H9 (cell line): ENCODE results near the gene AVPR2. TPM values are rescaled to one million over a fixed set of nuclear protein-coding genes. Genes with fewer than 3 reads are reported as not detected.

Source experiments
- DNase-seq: peaks from one replicate; pipeline ENCODE4 v3.0.0-alpha.2; 2017
- H2AFZ ChIP-seq: one replicate; pipeline ENCODE4 v1.6.1; 2013; ENCODE audit warnings: mild to moderate bottlenecking, low read length, control low read depth, moderate library complexity
- H2AK5ac ChIP-seq: 2 replicates; pipeline ENCODE4 v1.6.1; 2013; ENCODE audit warnings: low read length, control low read depth, mixed read lengths; ENCODE audit not compliant: insufficient read length
- H2BK120ac ChIP-seq: one replicate; pipeline ENCODE4 v1.6.1; 2013; ENCODE audit warnings: low read depth, mild to moderate bottlenecking, low read length, control low read depth, inconsistent platforms; ENCODE audit not compliant: poor library complexity, severe bottlenecking
- H2BK12ac ChIP-seq: 2 replicates; pipeline ENCODE4 v1.6.1; 2013; ENCODE audit warnings: low read length, control low read depth, mixed read lengths, low read depth; ENCODE audit not compliant: insufficient read length
- H2BK15ac ChIP-seq: 2 replicates; pipeline ENCODE4 v1.6.1; 2013; ENCODE audit warnings: low read depth, low read length, control low read depth
- H2BK20ac ChIP-seq: one replicate; pipeline ENCODE4 v1.6.1; 2013; ENCODE audit warnings: low read depth, mild to moderate bottlenecking, low read length, control low read depth, inconsistent platforms; ENCODE audit not compliant: poor library complexity, severe bottlenecking
- H2BK5ac ChIP-seq: 2 replicates; pipeline ENCODE4 v1.6.1; 2013; ENCODE audit warnings: low read length, control low read depth, mixed read lengths; ENCODE audit not compliant: insufficient read length
- H3K14ac ChIP-seq: 2 replicates; pipeline ENCODE4 v1.6.1; 2013; ENCODE audit warnings: low read length, control low read depth; ENCODE audit not compliant: insufficient read depth
- H3K18ac ChIP-seq: 2 replicates; pipeline ENCODE4 v1.6.1; 2013; ENCODE audit warnings: low read depth, mild to moderate bottlenecking, mixed read lengths, low read length, control low read depth; ENCODE audit not compliant: insufficient read length
- H3K23ac ChIP-seq: 2 replicates; pipeline ENCODE4 v1.6.1; 2013; ENCODE audit warnings: low read length, control low read depth, mixed read lengths, low read depth; ENCODE audit not compliant: insufficient read length
- H3K23me2 ChIP-seq: 2 replicates; pipeline ENCODE4 v1.6.1; 2013; ENCODE audit warnings: low read depth, mild to moderate bottlenecking, mixed read lengths, low read length, control low read depth; ENCODE audit not compliant: insufficient read length, poor library complexity, severe bottlenecking
- H3K27ac ChIP-seq: 2 replicates; pipeline ENCODE4 v1.5.1; 2013; ENCODE audit warnings: low read length, control low read depth, mixed read lengths, low read depth; ENCODE audit not compliant: insufficient read length
- H3K27me3 ChIP-seq: 2 replicates; pipeline ENCODE4 v1.6.1; 2013; ENCODE audit warnings: low read length, control low read depth, inconsistent platforms; ENCODE audit not compliant: insufficient read depth
- H3K4ac ChIP-seq: 2 replicates; pipeline ENCODE4 v1.6.1; 2013; ENCODE audit warnings: low read depth, mild to moderate bottlenecking, control low read depth, inconsistent platforms, low read length, moderate library complexity
- H3K4me1 ChIP-seq: 2 replicates; pipeline ENCODE4 v1.6.1; 2013; ENCODE audit warnings: low read length, control low read depth, inconsistent platforms; ENCODE audit not compliant: insufficient read depth
- H3K4me2 ChIP-seq: 2 replicates; pipeline ENCODE4 v1.6.1; 2013; ENCODE audit warnings: low read length, control low read depth, mixed read lengths; ENCODE audit not compliant: insufficient read length, insufficient read depth
- H3K56ac ChIP-seq: 2 replicates; pipeline ENCODE4 v1.6.1; 2013; ENCODE audit warnings: low read depth, mild to moderate bottlenecking, mixed read lengths, low read length, control low read depth; ENCODE audit not compliant: insufficient read length
- H3K79me1 ChIP-seq: 2 replicates; pipeline ENCODE4 v1.6.1; 2013; ENCODE audit warnings: low read depth, mild to moderate bottlenecking, moderate library complexity, low read length, control low read depth, inconsistent platforms; ENCODE audit not compliant: insufficient read depth, poor library complexity, severe bottlenecking
- H3K79me2 ChIP-seq: 2 replicates; pipeline ENCODE4 v1.6.1; 2013; ENCODE audit warnings: low read length, control low read depth, inconsistent platforms; ENCODE audit not compliant: insufficient read depth
- H3K9ac ChIP-seq: 2 replicates; pipeline ENCODE4 v1.6.1; 2013; ENCODE audit warnings: low read length, control low read depth, mixed read lengths; ENCODE audit not compliant: insufficient read length; ENCODE audit errors: extremely low read depth
- H3K9me3 ChIP-seq: one replicate; pipeline ENCODE4 v1.6.1; 2013; ENCODE audit warnings: low read depth, low read length, inconsistent platforms; ENCODE audit not compliant: control insufficient read depth
- H3T11ph ChIP-seq: one replicate; pipeline ENCODE4 v1.6.1; 2013; ENCODE audit warnings: mild to moderate bottlenecking, low read length, control low read depth, inconsistent platforms
- H4K20me1 ChIP-seq: one replicate; pipeline ENCODE4 v1.6.1; 2013; ENCODE audit not compliant: control insufficient read depth, insufficient read length, insufficient read depth
- H4K5ac ChIP-seq: 2 replicates; pipeline ENCODE4 v1.6.1; 2013; ENCODE audit warnings: low read depth, mild to moderate bottlenecking, mixed read lengths, low read length, control low read depth; ENCODE audit not compliant: insufficient read length
- H4K8ac ChIP-seq: replicated peaks from 2 replicates; pipeline ENCODE4 v1.6.1; 2013; ENCODE audit warnings: low read length, control low read depth, mixed read lengths, low read depth; ENCODE audit not compliant: insufficient read length
- H4K91ac ChIP-seq: 2 replicates; pipeline ENCODE4 v1.6.1; 2013; ENCODE audit warnings: low read depth, mild to moderate bottlenecking, moderate library complexity, mixed read lengths, low read length, control low read depth; ENCODE audit not compliant: insufficient read length
- H3K27ac Mint-ChIP-seq, 3 experiments: 2 replicates in 2 of 3; 3 replicates in 1 of 3; pipeline ENCODE4 v1.8.0; 2020 to 2021; ENCODE audit warnings: mixed read lengths in 3 of 3, mild to moderate bottlenecking in 1 of 3, moderate library complexity in 1 of 3
- H3K27me3 Mint-ChIP-seq: 2 replicates; pipeline ENCODE4 v1.8.0; 2021; ENCODE audit warnings: low read depth, mild to moderate bottlenecking, moderate library complexity, mixed read lengths
- H3K36me3 Mint-ChIP-seq, 3 experiments: 2 replicates in 2 of 3; 3 replicates in 1 of 3; pipeline ENCODE4 v1.8.0; 2020 to 2021; ENCODE audit warnings: low read depth in 3 of 3, mixed read lengths in 3 of 3; ENCODE audit not compliant: insufficient read depth in 1 of 3
- H3K4me1 Mint-ChIP-seq, 2 experiments: 2 replicates each; pipeline ENCODE4 v1.8.0; 2020; ENCODE audit warnings: mixed read lengths in 2 of 2
- H3K4me3 Mint-ChIP-seq, 2 experiments: 2 replicates in 1 of 2; 3 replicates in 1 of 2; pipeline ENCODE4 v1.8.0; 2020 to 2021; ENCODE audit warnings: mild to moderate bottlenecking in 2 of 2, mixed read lengths in 2 of 2, moderate library complexity in 1 of 2
- H3K9me3 Mint-ChIP-seq, 2 experiments: 2 replicates in 1 of 2; 3 replicates in 1 of 2; pipeline ENCODE4 v1.8.0; 2020; ENCODE audit warnings: mild to moderate bottlenecking in 2 of 2, mixed read lengths in 2 of 2, moderate library complexity in 1 of 2
- total RNA-seq: library from RNA; stranded (reverse); gene quantifications from 2 replicates; pipeline ENCODE4 v1.2.1, GENCODE V29; 2021
- TF ChIP-seq, protein P1 (sequence below): fragments of 200-600 bp; sonication (generic); conservative IDR thresholded peaks from 3 replicates; pipeline ENCODE4 v1.8.0; 2021; ENCODE audit warnings: antibody characterized with exemption, mild to moderate bottlenecking

AVPR2 gene
- total RNA-seq, 1 experiment from 2014 or later: not detected

DNA sequence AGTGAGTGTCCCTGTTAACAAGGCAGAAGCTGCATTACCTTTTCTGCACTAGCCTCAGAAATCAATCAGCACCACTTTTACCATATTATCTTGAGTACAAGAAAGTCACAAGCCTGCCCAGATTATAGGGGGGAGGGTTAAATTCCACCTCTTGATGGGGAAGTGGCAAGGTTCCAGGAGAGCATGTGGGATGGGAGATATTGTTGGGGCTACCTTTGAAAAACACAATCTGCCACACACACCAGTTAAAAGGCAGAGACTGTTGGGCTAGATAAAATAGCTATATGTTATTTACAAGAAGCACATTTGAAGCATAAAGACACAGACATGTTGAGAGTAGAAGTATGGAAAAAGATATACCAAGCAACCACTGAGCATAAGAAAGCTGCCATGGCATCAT, 6.6 kb upstream of the AVPR2 start:
- DNase-seq: no peak
- no peak overlapping the region for H2BK12ac ChIP-seq
- H3K79me2 ChIP-seq: no peaks in the 10 kb centered on the region
- H4K91ac ChIP-seq: no peak overlapping the region
- H3K9me3 ChIP-seq: peaks cover 14% of the 10 kb centered on the region
- no peak overlapping the region for H3K9ac ChIP-seq
- no peak overlapping the region for H2AK5ac ChIP-seq
- no peak overlapping the region for H2BK20ac ChIP-seq
- no peak overlapping the region for H2BK15ac ChIP-seq
- no peaks in the 10 kb centered on the region for H3K27me3 ChIP-seq
- no peak overlapping the region for H3K4ac ChIP-seq
- no peak overlapping the region for H2AFZ ChIP-seq
- Mint-ChIP-seq H3K9me3 (peaks cover 69 to 76% of the 10 kb centered on the region in 2 experiments), H3K4me3 (no peak overlapping the region), H3K27me3 (peaks cover 8% of the 10 kb centered on the region), H3K36me3 (peaks cover 0 to 3% (median 0%) of the 10 kb centered on the region in 3 experiments; a peak in 3 of 7 replicates), H3K27ac (no peak overlapping the region), H3K4me1 (peaks cover 7 to 16% of the 10 kb centered on the region in 2 experiments)
- no peak overlapping the region for H3K14ac ChIP-seq
- no peaks in the 10 kb centered on the region for H3K4me1 ChIP-seq
- no peak overlapping the region for H3K18ac ChIP-seq
- H2BK120ac ChIP-seq: no peak overlapping the region
- no peak overlapping the region for H2BK5ac ChIP-seq
- TF ChIP-seq, protein P1, sequence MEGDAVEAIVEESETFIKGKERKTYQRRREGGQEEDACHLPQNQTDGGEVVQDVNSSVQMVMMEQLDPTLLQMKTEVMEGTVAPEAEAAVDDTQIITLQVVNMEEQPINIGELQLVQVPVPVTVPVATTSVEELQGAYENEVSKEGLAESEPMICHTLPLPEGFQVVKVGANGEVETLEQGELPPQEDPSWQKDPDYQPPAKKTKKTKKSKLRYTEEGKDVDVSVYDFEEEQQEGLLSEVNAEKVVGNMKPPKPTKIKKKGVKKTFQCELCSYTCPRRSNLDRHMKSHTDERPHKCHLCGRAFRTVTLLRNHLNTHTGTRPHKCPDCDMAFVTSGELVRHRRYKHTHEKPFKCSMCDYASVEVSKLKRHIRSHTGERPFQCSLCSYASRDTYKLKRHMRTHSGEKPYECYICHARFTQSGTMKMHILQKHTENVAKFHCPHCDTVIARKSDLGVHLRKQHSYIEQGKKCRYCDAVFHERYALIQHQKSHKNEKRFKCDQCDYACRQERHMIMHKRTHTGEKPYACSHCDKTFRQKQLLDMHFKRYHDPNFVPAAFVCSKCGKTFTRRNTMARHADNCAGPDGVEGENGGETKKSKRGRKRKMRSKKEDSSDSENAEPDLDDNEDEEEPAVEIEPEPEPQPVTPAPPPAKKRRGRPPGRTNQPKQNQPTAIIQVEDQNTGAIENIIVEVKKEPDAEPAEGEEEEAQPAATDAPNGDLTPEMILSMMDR: no peak
- H3T11ph ChIP-seq: no peak overlapping the region
- no peaks in the 10 kb centered on the region for H3K23me2 ChIP-seq
- no peak overlapping the region for H3K4me2 ChIP-seq
- no peak overlapping the region for H3K56ac ChIP-seq
- H3K27ac ChIP-seq: no peak overlapping the region
- H4K20me1 ChIP-seq: no peaks in the 10 kb centered on the region
- H4K8ac ChIP-seq: no peak overlapping the region
- no peaks in the 10 kb centered on the region for H3K79me1 ChIP-seq
- H3K23ac ChIP-seq: no peak overlapping the region
- no peak overlapping the region for H4K5ac ChIP-seq
